ENCODE results near the gene CTIF.

DNA sequence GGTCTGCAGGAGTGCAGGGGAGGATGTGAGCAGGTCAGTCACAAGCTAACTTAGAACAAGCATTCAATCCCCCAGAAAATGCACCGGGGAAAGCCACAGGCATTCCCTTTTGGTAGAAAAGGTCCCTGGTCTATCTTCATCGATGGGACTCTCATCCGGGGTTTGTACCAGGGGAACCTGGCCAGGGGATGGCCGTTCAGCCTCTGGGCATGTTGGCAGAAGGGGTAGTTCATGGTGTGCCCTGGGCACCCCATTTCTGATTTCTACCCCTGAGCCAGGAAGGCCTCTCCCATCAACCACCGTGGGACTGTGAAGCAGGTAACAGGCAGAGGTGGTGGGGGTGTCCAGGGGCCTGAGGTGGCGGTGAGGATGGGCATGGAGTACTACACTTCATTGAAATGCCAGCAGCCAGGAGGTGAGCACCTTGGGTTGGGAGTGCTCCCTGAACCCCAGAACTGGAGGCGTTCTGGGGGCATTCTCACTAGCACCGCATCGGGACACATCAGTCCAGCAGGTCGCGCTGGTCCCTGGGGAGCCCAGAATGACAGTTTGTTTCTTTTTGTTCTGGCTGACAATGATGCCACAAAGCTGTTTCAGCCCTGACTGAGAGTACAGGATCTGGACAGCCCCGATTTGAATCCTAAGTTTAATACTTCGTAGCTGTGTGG lies 239.6 kb downstream of the CTIF start:
- TF ChIP-seq, protein P1, sequence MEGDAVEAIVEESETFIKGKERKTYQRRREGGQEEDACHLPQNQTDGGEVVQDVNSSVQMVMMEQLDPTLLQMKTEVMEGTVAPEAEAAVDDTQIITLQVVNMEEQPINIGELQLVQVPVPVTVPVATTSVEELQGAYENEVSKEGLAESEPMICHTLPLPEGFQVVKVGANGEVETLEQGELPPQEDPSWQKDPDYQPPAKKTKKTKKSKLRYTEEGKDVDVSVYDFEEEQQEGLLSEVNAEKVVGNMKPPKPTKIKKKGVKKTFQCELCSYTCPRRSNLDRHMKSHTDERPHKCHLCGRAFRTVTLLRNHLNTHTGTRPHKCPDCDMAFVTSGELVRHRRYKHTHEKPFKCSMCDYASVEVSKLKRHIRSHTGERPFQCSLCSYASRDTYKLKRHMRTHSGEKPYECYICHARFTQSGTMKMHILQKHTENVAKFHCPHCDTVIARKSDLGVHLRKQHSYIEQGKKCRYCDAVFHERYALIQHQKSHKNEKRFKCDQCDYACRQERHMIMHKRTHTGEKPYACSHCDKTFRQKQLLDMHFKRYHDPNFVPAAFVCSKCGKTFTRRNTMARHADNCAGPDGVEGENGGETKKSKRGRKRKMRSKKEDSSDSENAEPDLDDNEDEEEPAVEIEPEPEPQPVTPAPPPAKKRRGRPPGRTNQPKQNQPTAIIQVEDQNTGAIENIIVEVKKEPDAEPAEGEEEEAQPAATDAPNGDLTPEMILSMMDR (IDR thresholded peaks at IDR 0.05; ENCODE audit: low read depth, low read length, missing input control) = no peak
- TF ChIP-seq, protein P2, sequence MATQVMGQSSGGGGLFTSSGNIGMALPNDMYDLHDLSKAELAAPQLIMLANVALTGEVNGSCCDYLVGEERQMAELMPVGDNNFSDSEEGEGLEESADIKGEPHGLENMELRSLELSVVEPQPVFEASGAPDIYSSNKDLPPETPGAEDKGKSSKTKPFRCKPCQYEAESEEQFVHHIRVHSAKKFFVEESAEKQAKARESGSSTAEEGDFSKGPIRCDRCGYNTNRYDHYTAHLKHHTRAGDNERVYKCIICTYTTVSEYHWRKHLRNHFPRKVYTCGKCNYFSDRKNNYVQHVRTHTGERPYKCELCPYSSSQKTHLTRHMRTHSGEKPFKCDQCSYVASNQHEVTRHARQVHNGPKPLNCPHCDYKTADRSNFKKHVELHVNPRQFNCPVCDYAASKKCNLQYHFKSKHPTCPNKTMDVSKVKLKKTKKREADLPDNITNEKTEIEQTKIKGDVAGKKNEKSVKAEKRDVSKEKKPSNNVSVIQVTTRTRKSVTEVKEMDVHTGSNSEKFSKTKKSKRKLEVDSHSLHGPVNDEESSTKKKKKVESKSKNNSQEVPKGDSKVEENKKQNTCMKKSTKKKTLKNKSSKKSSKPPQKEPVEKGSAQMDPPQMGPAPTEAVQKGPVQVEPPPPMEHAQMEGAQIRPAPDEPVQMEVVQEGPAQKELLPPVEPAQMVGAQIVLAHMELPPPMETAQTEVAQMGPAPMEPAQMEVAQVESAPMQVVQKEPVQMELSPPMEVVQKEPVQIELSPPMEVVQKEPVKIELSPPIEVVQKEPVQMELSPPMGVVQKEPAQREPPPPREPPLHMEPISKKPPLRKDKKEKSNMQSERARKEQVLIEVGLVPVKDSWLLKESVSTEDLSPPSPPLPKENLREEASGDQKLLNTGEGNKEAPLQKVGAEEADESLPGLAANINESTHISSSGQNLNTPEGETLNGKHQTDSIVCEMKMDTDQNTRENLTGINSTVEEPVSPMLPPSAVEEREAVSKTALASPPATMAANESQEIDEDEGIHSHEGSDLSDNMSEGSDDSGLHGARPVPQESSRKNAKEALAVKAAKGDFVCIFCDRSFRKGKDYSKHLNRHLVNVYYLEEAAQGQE (IDR thresholded peaks at IDR 0.05) = no peak
- TF ChIP-seq TAF1 (conservative IDR thresholded peaks at IDR 0.05) (no peak), SP1 (IDR thresholded peaks at IDR 0.05) (no peak), RAD21 (IDR thresholded peaks at IDR 0.05) (no peak)
- TF ChIP-seq, protein P3, sequence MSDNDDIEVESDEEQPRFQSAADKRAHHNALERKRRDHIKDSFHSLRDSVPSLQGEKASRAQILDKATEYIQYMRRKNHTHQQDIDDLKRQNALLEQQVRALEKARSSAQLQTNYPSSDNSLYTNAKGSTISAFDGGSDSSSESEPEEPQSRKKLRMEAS (IDR thresholded peaks at IDR 0.05) = no peak

Measured in liver (tissue), 3 donors.